GM23248 (cell line): ENCODE measurements around the gene PRR23A.

Experiments used
- EZH2 ChIP-seq: fragments of 200-600 bp; sonication (generic); IDR thresholded peaks from 2 replicates; pipeline ENCODE4 v1.6.1; 2018; ENCODE audit warnings: antibody characterized with exemption, mild to moderate bottlenecking; ENCODE audit not compliant: insufficient read depth, poor library complexity, severe bottlenecking
- EZH2phosphoT487 ChIP-seq: fragments of 200-600 bp; sonication (generic); IDR thresholded peaks from 2 replicates; pipeline ENCODE4 v1.6.1; 2018; ENCODE audit warnings: antibody characterized with exemption, moderate library complexity, mild to moderate bottlenecking, low read depth; ENCODE audit not compliant: insufficient read depth

DNA sequence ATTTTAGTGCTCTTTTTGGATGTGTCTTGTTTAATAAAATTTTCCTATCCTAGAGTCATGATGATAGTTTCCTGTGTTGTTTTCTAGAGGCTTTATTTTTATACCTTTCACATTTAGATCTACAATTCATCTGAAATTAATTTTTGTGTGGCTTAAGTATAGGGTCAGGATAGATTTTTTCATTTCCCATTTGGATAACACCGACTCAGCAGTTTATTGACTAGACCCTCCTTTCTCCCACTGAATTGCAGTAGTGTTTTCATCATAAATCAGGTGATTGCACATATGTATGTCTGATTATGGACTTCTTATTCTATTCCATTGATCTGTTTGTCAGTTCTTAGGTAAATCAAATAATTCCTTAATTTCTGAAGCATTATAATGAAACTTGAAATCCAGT, 10.4 kb downstream of the PRR23A start:
- TF ChIP-seq EZH2phosphoT487: no peak
- TF ChIP-seq EZH2: no peak
